H1 (cell line): Measurements from ENCODE around the gene KCTD17. TPM values are rescaled to one million over a fixed set of nuclear protein-coding genes. Genes with fewer than 3 reads are reported as not detected.

Source experiments
- ATF2 ChIP-seq: IDR thresholded peaks from 2 replicates; pipeline ENCODE4 v1.6.1; 2012; ENCODE audit warnings: low read length, inconsistent platforms
- POU5F1 ChIP-seq: IDR thresholded peaks from 2 replicates; pipeline ENCODE4 v1.6.1; 2011; ENCODE audit warnings: low read depth, mild to moderate bottlenecking, low read length, moderate library complexity
- polyA plus RNA-seq, 7 experiments: library from polyadenylated mRNA; depleted of rRNA in 3 of 7; stranded (reverse) in 5 of 7; unstranded in 2 of 7; fragments of >200 nt in 5 of 7; fragments of 200-250 nt in 2 of 7; gene quantifications; 1 replicate in 5 of 7; 2 replicates in 1 of 7; 4 replicates in 1 of 7; pipeline versions ENCODE4 v1.2.1 to v1.2.3, GENCODE V29; 2011 to 2013; ENCODE audit warnings: missing spikeins in 2 of 7, mixed read lengths in 2 of 7
- total RNA-seq: library from RNA; stranded (reverse); fragmentation: NEBNext Ultra II Directional; extraction: Animal tissue kit (Norgen Biotek cat#: 25700); gene quantifications from 2 replicates; pipeline ENCODE4 v1.2.1, GENCODE V29; 2021

Gene KCTD17
- total and polyA plus RNA-seq, 2 of the 8 experiments (the other 6 are each of a cell fraction or from before 2014, with no cell fraction given): 39.4 to 44.0 TPM

DNA sequence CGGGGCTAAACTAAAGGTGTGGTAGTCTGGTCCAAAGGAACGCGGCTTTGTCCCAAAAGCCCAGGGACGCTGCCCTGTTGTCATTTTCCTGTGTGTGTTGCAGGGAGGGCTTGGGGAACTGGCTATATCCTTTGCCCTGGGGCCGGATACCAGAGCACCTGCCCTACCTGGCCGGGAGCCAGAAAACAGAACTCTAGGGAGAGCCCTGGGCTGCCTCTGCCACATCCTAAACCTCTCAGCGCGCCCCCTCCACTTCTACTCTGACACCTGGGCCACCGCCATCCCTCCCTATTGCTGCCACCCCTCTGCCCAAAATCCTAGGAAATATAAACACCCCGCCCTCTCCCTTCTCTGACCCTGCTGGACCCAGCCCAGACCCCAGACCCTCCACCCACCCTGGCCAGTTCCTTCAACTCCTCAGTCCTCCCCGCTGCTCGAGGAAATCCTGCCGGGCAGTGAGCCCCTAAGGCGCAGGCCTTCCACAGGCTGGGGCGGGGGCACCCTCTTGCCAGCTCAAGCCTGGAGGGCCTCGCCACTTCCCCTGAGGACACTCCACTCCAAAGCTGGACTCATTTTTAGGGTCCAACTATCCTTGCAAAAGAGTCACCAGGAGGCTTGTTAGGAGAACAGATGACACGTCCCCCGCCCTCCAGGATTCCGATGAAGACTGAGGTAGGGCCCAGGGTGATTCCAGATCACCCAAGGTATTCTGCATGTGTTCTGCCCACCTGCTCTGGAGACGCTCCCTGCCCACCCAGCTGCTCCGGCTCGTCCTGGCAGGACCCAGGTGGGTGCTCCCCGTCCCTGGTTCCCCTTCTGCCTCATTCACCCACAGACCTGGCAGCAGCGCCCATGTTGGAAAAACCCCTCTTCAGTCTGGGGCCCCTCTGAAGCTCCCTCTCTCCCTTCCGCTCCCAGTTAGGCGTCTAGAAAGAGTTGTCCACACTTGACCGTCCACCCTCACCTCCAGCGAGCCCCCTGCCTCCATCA lies 12.2 kb downstream of the KCTD17 start (continued):
- TF ChIP-seq ATF2 (no peak), POU5F1 (no peak)
